NCI-H2196 treated with DMSO at 0.1 percent for 48 hours (cell line): ENCODE data around the gene THBD.
A peak's percentile ranks its signal among the peaks of the same experiment; 100 is the strongest.

ENCODE experiments used
- DNase-seq: peaks from one replicate; lab custom pipeline; 2025; ENCODE audit not compliant: unreplicated experiment; lab: John Stamatoyannopoulos, UW

THBD gene

DNA sequence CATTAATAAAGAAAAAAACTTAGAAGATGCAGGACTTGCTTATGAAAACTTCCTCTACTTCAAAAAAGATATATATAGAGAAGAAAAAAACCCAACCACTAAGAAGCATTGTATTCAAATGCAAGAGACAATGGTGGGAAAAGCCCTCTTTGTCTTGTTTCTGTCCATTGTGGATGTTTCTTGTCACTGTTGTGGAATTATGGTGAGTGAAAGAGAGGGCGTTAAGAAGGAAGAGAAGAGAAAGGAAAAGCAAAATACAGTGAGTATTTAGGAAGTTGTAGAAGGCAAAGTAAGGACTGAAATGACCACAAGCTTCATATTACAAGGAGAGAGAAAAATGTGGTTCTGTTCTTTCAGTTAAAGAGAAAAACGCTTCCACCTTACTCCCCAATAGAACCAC lies 14.1 kb upstream of the THBD start:
- DNase-seq, result no peak

DNA sequence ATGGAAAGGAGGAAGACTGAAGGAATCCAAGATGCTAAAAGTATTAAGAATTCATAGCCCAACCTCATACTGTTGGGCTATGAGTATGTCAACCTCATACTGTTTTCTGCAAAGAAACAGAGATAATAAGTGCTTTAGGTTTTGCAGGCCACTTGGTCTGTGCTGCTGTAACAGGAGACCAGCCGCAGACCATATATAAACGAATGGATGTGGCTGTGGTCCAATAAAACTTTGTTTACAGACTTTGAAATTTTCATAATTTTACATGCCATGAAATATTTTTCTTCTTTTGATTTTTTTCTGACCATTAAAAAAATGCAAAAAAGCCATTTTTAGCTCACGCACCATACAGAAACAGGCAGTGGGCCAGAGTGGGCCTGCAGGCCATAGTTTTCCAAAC lies 13.7 kb upstream of the THBD start:
- no peak for DNase-seq

DNA sequence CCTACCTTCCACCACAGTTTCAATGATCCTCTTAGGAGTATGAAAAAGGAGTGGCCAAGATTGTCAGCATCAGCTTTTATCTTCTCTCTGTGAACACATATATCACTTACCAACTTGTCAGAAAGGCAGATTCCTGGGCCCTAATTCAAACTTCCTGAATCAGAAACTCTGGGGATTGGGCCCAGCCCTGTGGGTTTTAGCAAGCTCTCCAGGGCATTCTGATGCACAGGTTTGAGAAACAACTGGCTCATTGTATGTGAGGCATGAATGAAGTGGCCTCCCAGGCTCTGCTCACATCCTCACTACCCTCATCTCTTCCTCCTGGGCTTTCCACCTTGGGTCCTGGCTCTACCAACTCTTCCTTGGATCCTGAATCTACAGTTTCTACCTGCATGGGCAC lies 13.2 kb upstream of the THBD start:
- no peak for DNase-seq

DNA sequence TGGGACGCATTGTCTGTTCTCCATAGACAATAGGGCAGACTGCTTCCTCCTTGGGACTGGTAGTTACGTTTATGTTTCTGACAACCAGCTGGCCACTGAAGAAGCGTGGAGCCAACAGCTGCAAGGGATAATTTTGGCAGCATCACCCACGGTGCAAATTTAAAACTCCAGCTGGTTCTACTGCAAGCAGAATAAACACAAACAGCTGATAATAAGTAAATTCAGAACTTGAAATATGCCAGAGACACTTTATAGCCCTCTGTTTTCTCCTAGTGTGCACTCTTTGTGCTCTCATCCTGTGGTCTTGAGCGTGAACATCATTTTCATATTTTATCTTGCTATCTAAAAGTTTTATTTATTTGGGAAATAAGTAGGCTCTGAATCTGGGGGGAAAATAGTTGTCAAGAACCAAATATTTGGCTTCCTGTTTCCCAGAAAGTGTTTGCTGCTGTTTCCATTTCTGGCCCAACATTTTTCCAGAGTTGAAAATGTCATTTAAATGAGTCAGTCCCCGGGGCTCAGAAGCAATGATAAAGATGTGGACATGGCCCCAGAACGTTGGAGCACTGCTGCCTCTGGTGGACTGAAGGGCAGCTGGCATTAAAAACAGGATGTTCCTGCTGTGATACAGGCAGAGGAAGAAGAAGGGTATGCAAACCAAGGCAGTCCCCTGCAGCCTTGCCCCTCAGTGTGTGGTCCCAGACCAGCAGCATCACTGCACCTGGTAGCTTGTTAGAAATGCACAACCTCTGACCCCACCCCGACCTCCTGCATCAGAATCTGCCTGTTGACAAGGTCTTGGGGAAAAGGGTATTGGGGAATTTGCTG lies 12.5 kb upstream of the THBD start:
- DNase-seq, result no peak

DNA sequence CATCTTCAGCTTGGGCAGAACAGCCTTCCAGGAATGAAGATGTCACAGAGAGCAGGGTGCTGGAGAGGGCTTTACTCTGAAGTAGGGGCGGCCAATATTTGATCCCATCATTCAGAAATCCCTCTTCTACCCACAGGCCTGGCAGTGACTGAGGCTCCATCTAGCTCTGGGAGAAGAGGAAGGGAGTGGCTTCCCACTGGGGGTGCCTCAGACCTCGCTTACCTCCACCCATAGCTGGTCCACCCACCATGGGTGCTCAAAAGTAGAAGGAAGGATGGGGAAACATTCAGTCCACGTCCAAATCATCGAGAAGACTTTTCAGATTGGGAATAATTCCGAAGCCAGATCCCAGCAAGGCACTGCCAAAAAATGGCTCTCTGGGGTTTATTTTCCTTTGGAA lies 11.8 kb upstream of the THBD start:
- DNase-seq, result no peak

DNA sequence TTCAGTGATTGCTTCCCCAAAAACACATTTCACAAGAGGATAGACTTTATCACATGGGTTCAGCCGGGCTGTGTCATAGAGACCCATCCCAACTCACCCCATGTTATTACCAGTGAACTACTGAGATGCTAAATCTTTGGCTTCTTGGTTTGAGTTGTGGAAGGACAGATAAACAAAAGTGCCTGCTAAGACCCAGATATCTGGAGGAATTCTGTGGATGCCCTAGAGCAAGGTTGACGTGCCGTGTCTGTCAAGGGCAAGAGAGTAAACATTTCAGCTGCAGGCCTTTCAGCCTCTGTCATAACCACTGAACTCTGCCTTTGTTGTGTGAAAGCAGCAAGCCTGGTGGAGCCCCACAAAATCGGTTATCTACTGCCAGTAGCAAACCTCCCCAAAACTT lies 11.2 kb upstream of the THBD start:
- DNase-seq, result no peak

DNA sequence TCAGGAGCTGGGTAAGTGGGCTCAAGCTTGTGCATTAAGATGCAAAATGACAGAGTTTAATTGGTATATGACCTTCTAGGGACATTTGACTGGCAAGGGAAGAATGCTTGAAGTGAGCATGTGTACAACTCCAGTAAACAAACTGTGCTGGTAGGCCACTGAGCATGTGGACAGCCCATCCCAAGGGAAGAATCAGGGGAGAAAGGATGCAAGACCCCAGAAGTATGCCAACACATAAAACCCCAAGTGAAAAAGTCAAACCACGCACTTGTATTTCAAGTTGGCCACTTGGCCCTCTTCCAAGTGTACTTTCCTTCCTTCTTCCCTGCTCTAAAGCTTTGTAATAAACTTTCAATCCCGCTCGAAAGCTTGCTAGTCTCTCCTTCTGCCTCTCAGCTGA lies 10.4 kb upstream of the THBD start:
- DNase-seq, result no peak

DNA sequence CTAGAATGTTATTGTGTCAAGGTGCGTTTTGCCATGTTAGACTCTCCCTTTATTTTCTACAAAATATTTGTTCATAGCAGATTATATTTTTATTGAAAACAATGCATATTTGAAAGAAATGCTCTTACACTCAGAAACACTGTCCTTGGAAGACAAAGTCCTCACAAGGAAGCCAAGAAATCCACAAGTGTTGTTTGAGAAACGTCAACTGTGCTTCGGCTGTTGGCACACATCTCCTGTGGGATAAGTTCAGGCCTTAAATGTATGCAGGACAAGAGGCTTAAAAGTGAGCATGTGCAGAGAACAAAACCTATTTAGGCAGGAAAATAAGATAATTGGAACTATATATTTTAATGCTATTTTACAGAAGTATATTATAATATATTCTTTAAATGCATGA lies 9.5 kb upstream of the THBD start:
- no peak for DNase-seq

DNA sequence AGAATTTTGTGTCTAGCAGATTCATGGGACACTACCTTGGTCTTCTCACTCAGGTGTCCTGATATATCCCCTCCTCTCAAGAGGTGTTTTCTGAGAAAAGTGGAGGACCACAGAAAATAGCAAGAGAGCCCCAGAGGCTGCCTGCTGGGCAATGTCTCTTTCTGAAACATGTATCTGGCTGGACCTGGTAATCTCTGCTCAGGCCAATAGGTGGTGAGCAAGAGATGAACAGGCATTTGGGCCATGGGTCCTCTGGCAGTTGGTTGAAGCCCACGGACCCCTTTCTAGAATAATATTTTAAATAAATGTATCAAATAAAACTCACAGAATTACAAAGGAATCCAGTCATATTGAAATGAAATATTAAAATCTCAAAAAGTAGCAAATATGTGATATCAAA lies 8.8 kb upstream of the THBD start:
- DNase-seq, result no peak

DNA sequence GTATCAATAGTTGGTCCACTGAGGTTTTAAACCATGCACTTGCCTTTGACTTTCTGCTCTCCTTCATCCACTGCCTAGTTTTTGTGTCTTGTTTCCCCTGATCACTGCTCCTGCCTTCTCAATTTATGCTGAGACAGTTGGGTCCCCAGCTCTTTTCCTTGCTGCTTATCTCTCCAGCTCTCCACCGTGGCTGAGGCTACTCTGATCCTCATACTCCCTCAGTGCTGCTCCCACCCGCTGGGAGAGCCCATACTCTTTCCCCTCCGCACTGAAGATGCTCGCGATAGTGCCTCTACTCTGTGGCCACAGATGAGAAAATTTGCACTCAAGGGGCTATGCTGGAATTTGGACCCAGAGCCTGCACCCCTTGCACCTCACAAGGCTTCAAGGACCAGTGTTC lies 3.4 kb upstream of the THBD start:
- no peak for DNase-seq

DNA sequence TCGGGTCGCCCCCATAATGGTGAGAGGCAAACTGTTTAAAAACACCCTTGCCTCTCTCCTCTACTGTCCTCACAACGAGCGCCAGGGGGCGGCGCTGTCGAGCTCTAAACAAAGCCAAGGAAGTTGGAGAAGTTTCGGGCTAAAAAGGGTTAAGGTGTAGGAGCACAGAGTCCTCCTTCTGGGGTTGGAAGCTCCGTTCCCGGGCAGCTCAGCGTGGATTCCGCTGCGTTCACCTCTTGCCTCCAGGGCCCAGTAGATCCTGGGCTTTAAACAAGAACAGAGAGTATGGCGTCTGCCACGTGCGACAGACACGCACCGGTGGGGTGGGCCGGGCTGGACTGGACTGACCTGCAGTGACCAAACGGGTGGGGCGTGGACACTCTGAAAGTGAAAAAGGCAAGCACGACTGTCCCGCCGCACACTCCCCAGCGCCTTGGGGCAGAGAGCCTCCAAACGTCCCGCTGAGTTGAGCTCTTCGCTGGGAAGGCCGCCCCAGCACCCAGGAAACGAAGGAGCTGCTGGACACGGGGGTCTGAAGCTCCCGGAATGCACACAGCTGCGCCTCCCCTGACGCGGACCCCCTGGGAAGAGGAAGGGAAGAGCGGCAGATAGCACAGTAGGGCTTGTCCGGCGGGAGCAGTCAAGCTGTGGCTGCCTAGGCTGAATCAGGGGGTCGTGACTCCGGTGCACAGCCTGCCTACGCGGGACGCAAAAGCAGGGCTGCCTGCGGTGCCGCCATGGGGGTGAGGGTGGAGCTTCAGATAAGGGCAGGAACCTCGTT lies 1.6 kb upstream of the THBD start:
- no peak for DNase-seq

DNA sequence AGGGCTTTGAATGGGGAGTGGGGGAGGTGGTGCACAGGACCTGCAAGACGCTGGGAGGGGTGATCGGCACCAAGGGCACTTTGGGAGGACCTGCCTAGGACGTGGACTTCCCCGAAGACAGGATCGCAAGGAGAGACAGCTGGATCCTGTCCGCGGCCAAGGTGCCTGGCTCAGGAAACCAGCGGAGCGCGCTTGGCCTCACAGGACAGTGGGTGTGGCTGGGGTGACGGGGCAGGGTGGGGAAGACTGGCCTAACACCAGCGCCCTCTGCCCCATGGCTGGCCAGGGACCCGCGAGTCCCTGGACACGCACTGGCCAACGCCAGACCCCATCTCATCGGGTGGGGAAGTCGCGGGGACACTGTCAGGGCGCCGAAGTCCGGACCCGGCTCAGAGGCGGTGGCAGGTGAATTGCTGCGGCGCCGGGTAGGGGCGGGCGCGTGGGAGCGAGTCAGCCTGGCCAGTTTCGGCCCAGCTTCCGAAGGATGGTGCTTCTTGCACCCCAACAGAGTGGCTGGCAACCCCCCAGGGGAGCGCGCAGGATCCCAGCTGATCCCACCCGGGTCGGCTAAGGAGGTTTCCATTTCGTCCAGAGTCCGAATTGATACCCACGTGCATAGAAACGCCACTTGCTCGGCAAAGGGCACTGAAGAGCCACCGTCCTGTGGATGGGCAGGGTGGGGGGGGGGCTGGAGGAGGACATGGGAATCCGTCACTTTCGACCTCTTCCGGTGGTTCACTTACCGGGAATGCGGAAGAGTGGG lies 785 bp upstream of the THBD start:
- no peak for DNase-seq

DNA sequence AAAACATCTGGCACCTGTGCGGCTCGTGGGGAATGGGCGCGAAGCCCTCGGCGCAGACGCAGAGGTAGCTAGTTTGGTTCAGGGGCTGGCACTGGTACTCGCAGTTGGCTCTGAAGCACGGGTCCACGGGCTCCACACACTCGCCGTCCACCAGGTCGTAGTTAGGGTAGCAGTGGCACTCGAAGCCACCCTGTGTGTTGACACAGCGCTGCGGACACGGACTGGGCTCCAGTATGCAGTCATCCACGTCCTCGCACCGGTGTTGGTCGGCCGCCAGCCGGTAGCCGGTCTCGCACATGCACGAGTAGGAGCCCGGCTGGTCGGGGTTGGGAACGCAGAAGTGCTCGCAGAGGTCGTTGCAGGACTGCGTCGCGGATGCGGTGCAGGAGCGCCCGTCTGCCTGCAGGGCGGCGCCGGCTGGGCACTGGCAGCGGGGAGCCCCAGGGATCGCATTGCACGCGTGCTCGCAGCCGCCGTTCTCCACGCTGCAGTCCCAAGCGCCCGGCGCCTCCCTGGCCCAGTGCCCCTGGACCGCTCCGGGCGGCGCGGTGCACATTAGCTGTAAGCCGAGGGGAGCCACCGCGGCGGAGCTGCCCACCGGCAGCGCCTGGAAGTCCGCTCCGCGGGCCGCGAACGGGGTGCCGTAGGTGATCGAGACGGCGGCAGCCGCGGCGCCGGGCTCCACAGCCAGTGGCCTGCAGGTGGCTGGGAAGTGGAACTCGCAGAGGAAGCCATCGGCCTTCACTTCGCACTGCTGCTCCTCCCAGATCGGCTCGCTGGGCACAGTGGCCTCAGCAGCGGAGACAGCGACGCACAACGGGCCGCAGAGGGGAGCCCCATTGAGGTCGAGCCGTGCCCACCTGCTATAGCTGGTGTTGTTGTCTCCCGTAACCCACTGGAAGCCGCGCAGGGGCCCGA lies 930 bp downstream of the THBD start:
- DNase-seq, result peak; percentile 31

DNA sequence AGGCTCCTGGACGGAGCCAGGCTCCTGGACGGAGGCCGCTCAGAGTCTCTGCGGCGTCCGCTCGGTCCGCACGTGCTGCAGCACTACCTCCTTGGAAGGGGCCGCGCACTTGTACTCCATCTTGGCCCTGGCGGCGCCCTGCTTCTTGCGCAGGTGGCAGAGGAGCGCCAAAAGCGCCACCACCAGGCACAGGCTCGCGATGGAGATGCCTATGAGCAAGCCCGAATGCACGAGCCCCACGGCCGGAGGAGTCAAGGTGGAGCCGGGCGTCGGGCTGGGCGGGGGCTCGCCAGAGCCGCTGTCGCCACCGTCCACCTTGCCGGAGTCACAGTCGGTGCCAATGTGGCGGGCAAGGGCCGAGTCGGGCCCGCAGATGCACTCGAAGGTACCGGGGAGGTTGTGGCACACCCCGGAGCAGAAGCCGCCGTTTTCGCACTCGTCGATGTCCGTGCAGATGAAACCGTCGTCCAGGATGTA lies 1.7 kb downstream of the THBD start:
- DNase-seq, result no peak

DNA sequence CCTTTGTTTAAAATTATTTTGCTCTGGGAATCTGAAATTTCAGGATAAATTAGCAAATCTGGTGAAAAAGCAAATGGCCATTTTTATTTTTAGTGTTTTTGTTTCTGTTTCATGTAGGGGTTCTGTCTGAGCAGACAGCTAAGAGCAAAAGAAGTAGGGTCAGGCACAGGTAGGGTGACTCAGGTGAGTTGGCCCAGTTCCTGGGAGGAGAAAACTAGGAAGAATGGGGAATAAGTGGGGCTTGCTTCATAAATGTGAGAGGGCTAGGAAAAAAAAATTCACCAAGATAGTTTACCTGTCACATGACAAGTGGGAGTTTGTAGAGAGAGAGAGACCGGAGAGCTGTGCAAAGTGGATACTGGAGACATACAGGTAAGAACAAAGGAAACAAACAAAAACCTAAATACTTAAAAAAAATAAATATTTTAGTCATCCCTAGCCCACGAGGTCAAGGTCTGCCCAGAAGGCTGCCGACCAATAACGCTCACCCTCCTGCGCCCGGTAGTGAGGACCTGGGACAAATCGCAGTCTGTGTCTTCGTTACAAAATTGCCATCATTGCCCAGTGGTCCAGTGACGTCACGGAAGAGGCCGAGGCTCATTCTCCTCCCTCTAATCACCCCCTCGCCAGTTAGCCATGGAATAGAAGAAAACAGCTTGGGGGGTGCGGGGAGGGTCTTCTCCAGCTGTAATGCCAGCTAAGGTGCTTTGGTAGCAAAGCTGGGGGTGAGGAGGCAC lies 2.3 kb downstream of the THBD start:
- no peak for DNase-seq

DNA sequence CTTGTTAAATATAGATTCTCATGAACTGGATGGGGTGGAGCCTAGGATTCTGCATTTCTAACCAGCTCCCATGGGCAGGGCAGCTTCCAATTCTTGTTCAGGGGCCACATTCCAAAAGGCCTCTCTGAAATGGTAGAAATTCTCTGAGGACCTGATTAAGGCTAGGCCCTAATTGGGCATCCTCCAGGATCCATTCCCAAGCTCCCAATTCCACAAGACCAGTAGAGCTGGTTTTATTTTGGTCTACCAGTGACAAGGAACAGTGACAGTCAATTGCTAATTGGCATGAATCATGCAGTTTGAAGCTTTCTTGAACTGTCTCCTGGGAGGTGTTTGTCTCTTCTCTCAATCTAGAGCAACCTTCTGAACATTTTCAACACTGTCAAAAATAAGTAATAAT lies 3.0 kb downstream of the THBD start:
- DNase-seq, result no peak

DNA sequence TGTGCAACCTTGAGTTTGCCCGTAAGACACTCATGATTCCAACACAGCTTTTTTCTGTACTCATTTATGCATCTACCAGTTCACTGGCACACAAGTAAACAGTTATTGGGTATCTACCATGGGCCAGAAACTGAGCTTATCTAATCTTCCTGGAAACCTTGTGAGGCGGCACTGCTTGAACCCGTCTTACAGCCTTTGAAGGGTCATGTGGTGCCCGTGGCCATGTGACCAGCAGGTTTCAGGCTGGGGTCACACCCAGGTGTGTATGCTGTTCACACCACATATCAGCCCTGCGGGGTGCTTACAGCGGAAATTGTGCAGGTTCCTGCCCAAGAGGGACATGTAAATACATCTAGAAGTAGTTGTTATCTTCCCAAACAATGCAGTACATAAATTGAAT lies 6.1 kb downstream of the THBD start:
- DNase-seq, result no peak

DNA sequence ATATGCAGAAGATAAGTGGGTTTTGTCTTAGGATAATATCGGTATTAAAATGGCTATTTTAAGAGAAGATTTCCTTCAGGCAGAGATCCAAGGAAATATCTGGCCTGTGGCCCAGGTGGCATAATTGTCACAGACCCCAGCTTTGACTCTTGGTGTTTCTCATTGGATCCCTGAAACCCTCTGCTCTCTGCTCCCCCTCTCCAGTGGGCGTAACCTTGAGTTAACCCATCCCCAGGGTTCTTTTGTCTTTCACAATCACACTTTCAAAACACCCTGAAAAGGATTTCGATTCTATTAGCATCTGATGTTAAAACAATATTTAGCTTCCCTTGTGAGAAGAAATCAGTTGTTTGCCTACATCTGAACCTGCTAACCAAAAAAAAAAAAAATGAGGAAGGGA lies 7.2 kb downstream of the THBD start:
- DNase-seq, result no peak

DNA sequence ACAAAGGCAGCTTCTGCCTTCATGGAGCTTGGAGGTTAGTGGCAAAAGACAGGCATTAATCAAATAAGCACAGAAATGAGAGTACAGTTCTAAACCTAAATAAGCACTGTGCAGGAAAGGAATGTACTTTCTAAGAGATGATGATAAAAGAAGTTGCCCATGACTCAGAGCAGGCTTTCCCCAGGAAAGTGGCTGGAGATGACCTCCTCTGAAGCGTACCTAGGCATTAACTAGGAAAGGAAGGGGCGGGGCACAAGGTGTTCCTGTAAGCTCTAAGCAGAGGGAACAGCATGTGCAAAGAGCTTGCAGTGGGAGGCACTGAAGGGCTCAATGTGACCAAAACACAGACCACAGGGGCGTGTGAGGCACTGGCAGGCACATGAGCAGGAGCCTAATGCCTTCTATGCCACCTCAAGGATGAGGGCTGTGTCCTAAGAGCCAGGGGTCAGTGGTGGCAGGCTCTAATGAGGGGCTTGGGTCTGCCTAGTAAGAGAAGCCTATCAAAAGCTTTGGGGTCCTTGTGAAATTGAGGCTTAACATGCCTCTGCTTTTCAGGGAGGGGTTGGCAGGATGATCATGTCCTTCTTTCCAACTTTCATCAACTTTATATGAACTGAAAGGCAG lies 9.5 kb downstream of the THBD start:
- no peak for DNase-seq
